Mesenchymal stem cell (in vitro differentiated cells and primary cell): ENCODE data around the gene CTAGE6. TPM values are rescaled to one million over a fixed set of nuclear protein-coding genes. Genes with fewer than 3 reads are reported as not detected.
"Not testable (repeated sequence)": the region's sequence is repeated elsewhere in the genome, so short reads cannot be mapped to it uniquely, and the experiment has no call there.

Source experiments
- DNase-seq: peaks from one replicate; pipeline ENCODE4 v3.0.0-alpha.2; 2013
- H2AFZ ChIP-seq: one replicate; pipeline ENCODE4 v1.6.1; 2013; ENCODE audit warnings: low read depth, mild to moderate bottlenecking, control low read depth, inconsistent platforms, low read length, moderate library complexity
- H2AK5ac ChIP-seq: 2 replicates; pipeline ENCODE4 v1.6.1; 2013; ENCODE audit warnings: low read length, moderate library complexity, mild to moderate bottlenecking, inconsistent platforms; ENCODE audit not compliant: severe bottlenecking
- H2BK120ac ChIP-seq: one replicate; pipeline ENCODE4 v1.6.1; 2013; ENCODE audit warnings: low read depth, mild to moderate bottlenecking, inconsistent platforms, low read length, moderate library complexity
- H2BK12ac ChIP-seq, 2 experiments: one replicate each; pipeline ENCODE4 v1.6.1; 2013; ENCODE audit warnings: inconsistent platforms in 2 of 2, low read length in 2 of 2, mild to moderate bottlenecking in 2 of 2, moderate library complexity in 2 of 2, control low read depth in 1 of 2
- H2BK15ac ChIP-seq: one replicate; pipeline ENCODE4 v1.6.1; 2013; ENCODE audit warnings: mild to moderate bottlenecking, low read depth, inconsistent platforms; ENCODE audit not compliant: poor library complexity, severe bottlenecking
- H2BK5ac ChIP-seq: 2 replicates; pipeline ENCODE4 v1.6.1; 2013; ENCODE audit warnings: low read depth, mild to moderate bottlenecking, low read length, control low read depth, inconsistent platforms; ENCODE audit not compliant: poor library complexity, severe bottlenecking
- H3K14ac ChIP-seq, 2 experiments: one replicate each; pipeline ENCODE4 v1.6.1; 2013; ENCODE audit warnings: inconsistent platforms in 2 of 2, low read length in 2 of 2, control low read depth in 1 of 2, mild to moderate bottlenecking in 1 of 2, moderate library complexity in 1 of 2
- H3K18ac ChIP-seq, 2 experiments: one replicate each; pipeline ENCODE4 v1.6.1; 2013; ENCODE audit warnings: inconsistent platforms in 2 of 2, low read length in 2 of 2, control low read depth in 1 of 2, low read depth in 1 of 2, mild to moderate bottlenecking in 1 of 2
- H3K23ac ChIP-seq, 2 experiments: one replicate each; pipeline ENCODE4 v1.6.1; 2013; ENCODE audit warnings: inconsistent platforms in 2 of 2, low read length in 2 of 2, mild to moderate bottlenecking in 2 of 2, moderate library complexity in 2 of 2, control low read depth in 1 of 2
- H3K27ac ChIP-seq: 2 replicates; pipeline ENCODE4 v1.5.1; 2013; ENCODE audit warnings: mild to moderate bottlenecking, moderate library complexity, low read length, control low read depth, inconsistent platforms; ENCODE audit not compliant: poor library complexity, severe bottlenecking
- H3K27me3 ChIP-seq, 2 experiments: 2 replicates each; pipeline versions ENCODE4 v1.6.1 to v1.7.0; 2013; ENCODE audit warnings: low read length in 2 of 2, mild to moderate bottlenecking in 2 of 2, moderate library complexity in 2 of 2, control low read depth in 1 of 2, inconsistent platforms in 1 of 2; ENCODE audit not compliant: control insufficient read depth in 1 of 2, insufficient read depth in 1 of 2
- H3K36me3 ChIP-seq, 2 experiments: 2 replicates each; pipeline versions ENCODE4 v1.6.1 to v1.7.0; 2013; ENCODE audit warnings: low read length in 2 of 2, control low read depth in 1 of 2, inconsistent platforms in 1 of 2, low read depth in 1 of 2, mild to moderate bottlenecking in 1 of 2; ENCODE audit not compliant: insufficient read depth in 2 of 2, control insufficient read depth in 1 of 2
- H3K4ac ChIP-seq, 2 experiments: one replicate each; pipeline ENCODE4 v1.6.1; 2013; ENCODE audit warnings: inconsistent platforms in 2 of 2, low read length in 2 of 2, mild to moderate bottlenecking in 2 of 2, moderate library complexity in 2 of 2, control low read depth in 1 of 2, low read depth in 1 of 2
- H3K4me1 ChIP-seq: 2 replicates; pipeline ENCODE4 v1.6.1; 2013; ENCODE audit warnings: low read depth, low read length, control low read depth; ENCODE audit not compliant: control insufficient read depth, insufficient read depth
- H3K4me2 ChIP-seq: 2 replicates; pipeline ENCODE4 v1.6.1; 2013; ENCODE audit warnings: low read length, mild to moderate bottlenecking, inconsistent platforms; ENCODE audit not compliant: poor library complexity, severe bottlenecking
- H3K4me3 ChIP-seq, 2 experiments: 2 replicates each; pipeline versions ENCODE4 v1.5.1 to v1.7.0; 2013; ENCODE audit warnings: low read length in 2 of 2, mild to moderate bottlenecking in 2 of 2, control low read depth in 1 of 2, low read depth in 1 of 2; ENCODE audit not compliant: insufficient read depth in 1 of 2
- H3K79me1 ChIP-seq: replicated peaks from 2 replicates; pipeline ENCODE4 v1.6.1; 2013; ENCODE audit warnings: mild to moderate bottlenecking, control low read depth, low read length, inconsistent platforms; ENCODE audit not compliant: poor library complexity, severe bottlenecking
- H3K9ac ChIP-seq: 2 replicates; pipeline ENCODE4 v1.7.0; 2013; ENCODE audit warnings: mild to moderate bottlenecking, low read length, moderate library complexity
- H3K9me3 ChIP-seq: 2 replicates; pipeline ENCODE4 v1.7.0; 2013; ENCODE audit warnings: mild to moderate bottlenecking, low read length; ENCODE audit not compliant: control insufficient read depth
- H4K8ac ChIP-seq: one replicate; pipeline ENCODE4 v1.6.1; 2013; ENCODE audit warnings: inconsistent platforms, mild to moderate bottlenecking, low read length, moderate library complexity
- H4K91ac ChIP-seq: one replicate; pipeline ENCODE4 v1.6.1; 2013; ENCODE audit warnings: mild to moderate bottlenecking, low read length, inconsistent platforms
- WGBS: methylation state at CpG from one replicate; pipeline ENCODE4 v1.1.7; 2013; ENCODE audit warnings: mixed read lengths; 5-methylcytosine and 5-hydroxymethylcytosine counted together
- polyA plus RNA-seq, 2 experiments: library from polyadenylated mRNA; stranded (reverse); fragments of 200-250 nt; gene quantifications; one replicate each; pipeline ENCODE4 v1.2.3, GENCODE V29; 2013

CTAGE6 gene, protein sequence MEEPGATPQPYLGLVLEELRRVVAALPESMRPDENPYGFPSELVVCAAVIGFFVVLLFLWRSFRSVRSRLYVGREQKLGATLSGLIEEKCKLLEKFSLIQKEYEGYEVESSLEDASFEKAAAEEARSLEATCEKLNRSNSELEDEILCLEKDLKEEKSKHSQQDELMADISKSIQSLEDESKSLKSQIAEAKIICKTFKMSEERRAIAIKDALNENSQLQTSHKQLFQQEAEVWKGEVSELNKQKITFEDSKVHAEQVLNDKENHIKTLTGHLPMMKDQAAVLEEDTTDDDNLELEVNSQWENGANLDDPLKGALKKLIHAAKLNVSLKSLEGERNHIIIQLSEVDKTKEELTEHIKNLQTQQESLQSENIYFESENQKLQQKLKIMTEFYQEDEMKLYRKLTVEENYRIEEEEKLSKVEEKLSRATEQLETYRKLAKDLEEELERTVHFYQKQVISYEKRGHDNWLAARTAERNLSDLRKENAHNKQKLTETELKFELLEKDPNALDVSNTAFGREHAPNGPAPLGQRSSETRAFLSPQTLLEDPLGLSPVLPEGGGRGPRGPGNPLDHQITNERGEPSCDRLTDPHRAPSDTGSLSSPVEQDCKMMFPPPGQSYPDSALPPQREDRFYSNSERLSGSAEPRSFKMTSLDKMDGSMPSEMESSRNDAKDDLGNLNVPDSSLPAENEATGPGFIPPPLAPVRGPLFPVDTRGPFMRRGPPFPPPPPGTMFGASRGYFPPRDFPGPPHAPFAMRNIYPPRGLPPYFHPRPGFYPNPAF
- 0.03 TPM for polyA plus RNA-seq (2013, experiment 1 of 2)
- polyA plus RNA-seq (2013, experiment 2 of 2), result not detected

DNA sequence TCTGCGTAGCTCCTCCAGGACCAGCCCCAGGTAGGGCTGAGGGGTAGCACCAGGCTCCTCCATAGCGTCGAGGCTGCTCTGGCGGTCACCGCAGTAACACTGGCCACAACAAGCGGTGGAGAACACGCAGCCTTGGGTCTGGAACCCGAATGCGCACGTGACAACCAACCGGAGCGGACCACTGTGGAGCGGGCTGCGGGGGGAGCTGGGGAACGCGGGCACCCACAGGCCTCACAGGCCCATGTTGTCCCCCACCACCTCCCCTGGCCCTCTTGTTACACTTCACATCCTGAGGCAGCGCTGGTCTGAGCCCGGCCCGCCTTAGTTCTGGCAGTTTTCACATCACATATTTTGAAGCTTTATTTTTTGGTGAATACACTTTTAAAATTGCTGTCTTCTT, at the start of gene CTAGE6:
Gene CTAGE6, minus strand, starts transcription at position 101 of the 400 bp plus-strand sequence. Its CDS starts 38 bp downstream, at position 63.
- not testable (repeated sequence) for H3K79me1 ChIP-seq, H2BK15ac ChIP-seq, H3K18ac ChIP-seq, H3K14ac ChIP-seq, H3K4me1 ChIP-seq, DNase-seq, H4K91ac ChIP-seq, H4K8ac ChIP-seq, H3K4me3 ChIP-seq, H3K4me2 ChIP-seq, H2AK5ac ChIP-seq, H3K23ac ChIP-seq, H2BK12ac ChIP-seq, H3K9ac ChIP-seq, H3K27ac ChIP-seq, H3K27me3 ChIP-seq, H3K9me3 ChIP-seq, H2AFZ ChIP-seq, H2BK5ac ChIP-seq, H3K4ac ChIP-seq, H2BK120ac ChIP-seq, H3K36me3 ChIP-seq
- WGBS, result no CpG with 5 or more reads among the region's 19 CpGs

DNA sequence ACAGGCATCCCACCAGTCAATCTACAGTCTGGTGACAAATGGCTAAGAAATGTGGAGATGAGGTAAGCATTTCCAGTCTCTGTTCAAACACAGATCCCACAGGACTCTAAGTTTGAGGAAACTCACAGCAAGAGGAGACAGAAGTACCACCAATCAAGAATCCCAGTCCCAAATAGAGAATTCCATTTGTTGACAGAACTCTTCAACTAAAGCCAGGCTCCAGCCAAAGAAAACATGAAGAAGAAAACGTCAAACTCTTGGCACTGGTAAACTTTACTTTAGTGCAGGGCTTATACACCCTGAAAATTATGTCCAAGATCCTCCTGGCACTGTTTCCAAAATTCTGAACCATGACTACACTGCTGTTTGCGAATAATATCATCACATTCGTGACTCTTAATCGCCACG, 49.2 kb upstream of the CTAGE6 start:
- not testable (repeated sequence) for H3K4me1 ChIP-seq, H2BK120ac ChIP-seq, H2BK12ac ChIP-seq, H3K14ac ChIP-seq, H3K4me2 ChIP-seq, H2BK5ac ChIP-seq, H4K8ac ChIP-seq, H3K36me3 ChIP-seq, H3K27ac ChIP-seq, H4K91ac ChIP-seq, H2AK5ac ChIP-seq, H3K27me3 ChIP-seq, H2BK15ac ChIP-seq, H3K18ac ChIP-seq, H3K4ac ChIP-seq, DNase-seq, H3K23ac ChIP-seq, H2AFZ ChIP-seq, H3K4me3 ChIP-seq, H3K9me3 ChIP-seq, H3K9ac ChIP-seq, H3K79me1 ChIP-seq
- no CpG with 5 or more reads among the region's 5 CpGs for WGBS

DNA sequence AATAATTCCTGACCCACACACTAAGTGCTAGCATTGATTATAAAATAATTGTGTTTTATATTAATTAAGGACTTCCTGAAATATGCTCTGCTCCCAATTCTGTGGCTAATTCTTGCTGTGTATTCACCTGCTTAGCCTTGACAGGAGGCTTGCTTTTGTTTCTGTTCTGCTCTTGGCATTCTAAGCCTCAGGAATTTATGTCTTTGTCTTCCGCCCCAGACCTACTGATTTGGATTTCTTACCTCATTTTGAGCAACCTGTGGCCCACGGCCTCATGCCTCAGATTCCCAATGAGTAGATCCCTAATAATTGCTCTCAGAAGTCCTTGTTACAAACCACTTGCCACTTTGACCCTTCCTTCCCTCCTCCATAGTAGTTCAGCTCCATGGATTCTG, 40.4 kb upstream of the CTAGE6 start:
- not testable (repeated sequence) for H3K18ac ChIP-seq, H4K8ac ChIP-seq, H3K4ac ChIP-seq, H2BK5ac ChIP-seq, H2AFZ ChIP-seq, H3K4me1 ChIP-seq, H2BK15ac ChIP-seq, H3K36me3 ChIP-seq, H3K4me3 ChIP-seq, H4K91ac ChIP-seq, H3K27me3 ChIP-seq, H3K23ac ChIP-seq, H3K14ac ChIP-seq, H3K4me2 ChIP-seq, H2AK5ac ChIP-seq, H3K9me3 ChIP-seq, H2BK120ac ChIP-seq, H3K27ac ChIP-seq, H3K79me1 ChIP-seq, DNase-seq, H3K9ac ChIP-seq, H2BK12ac ChIP-seq
- 71% methylated on average over 1 of the region's 2 CpGs for WGBS

DNA sequence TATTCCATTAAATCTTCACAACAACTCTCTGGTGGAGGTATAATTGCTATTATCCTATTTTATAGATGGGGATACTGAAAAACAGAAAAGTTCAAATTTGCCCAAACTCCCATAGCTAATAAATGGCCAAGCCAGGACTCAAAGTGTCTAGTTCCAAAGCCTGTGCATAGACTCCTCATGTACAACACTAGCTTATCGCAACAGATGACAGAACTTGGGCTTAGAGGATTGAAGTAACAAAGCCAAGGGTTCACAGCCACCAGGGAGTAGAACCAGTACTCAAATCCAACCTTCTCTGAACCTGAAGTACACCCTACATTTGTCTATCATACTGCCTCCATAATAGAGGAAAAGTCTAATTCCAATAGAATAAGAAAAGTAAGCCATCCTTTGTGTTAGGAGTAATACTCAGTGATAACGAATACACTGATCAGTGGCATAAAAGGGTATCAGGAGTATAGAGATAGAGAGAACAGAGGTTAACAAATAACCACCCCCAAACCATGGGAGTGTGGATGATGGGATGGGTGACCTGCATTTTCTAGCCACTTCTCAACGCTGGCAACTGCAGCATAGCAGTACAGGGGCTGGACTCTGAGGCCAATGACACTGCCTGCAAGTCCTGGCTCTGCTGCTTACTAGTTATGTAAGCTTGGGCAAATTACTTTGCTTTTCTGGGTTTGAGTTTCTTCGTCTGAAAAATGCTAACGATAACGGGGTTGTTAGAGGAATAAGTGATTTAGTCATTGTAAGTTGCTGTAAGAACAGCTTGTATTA, 39.8 kb upstream of the CTAGE6 start:
- not testable (repeated sequence) for H3K4me3 ChIP-seq, H3K4me2 ChIP-seq, H3K79me1 ChIP-seq, H4K91ac ChIP-seq, H3K4me1 ChIP-seq, H3K4ac ChIP-seq, H2AFZ ChIP-seq, H3K9ac ChIP-seq, H3K18ac ChIP-seq, H3K23ac ChIP-seq, H2BK5ac ChIP-seq, H3K36me3 ChIP-seq, H4K8ac ChIP-seq, H2BK12ac ChIP-seq, H2BK15ac ChIP-seq, H3K9me3 ChIP-seq, H3K27ac ChIP-seq, H2BK120ac ChIP-seq, H2AK5ac ChIP-seq, DNase-seq, H3K27me3 ChIP-seq, H3K14ac ChIP-seq
- WGBS, result no CpG with 5 or more reads among the region's 6 CpGs
